ENCODE results near the gene ZBTB24.

DNA sequence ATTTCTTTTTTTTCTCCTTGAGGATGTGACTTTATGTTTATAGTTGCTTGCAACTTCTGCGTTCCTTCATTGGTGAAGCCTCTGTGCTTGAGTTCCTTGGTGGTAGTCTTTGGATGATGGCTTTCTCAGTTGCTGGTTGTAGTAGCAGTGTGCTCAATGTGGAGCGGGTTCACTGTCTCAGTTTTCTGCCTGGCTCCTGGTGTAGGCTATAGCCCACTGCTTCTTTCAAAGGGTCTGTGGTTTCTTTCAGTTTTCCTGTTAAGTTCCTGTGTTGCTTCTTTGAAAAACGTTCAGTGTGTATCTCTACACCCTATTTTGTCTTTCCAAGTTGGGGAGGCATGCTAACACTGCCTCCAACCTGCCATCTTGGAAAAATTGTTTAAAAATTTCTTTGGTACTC, 33.9 kb upstream of the ZBTB24 start:
- TF ChIP-seq, protein P1, sequence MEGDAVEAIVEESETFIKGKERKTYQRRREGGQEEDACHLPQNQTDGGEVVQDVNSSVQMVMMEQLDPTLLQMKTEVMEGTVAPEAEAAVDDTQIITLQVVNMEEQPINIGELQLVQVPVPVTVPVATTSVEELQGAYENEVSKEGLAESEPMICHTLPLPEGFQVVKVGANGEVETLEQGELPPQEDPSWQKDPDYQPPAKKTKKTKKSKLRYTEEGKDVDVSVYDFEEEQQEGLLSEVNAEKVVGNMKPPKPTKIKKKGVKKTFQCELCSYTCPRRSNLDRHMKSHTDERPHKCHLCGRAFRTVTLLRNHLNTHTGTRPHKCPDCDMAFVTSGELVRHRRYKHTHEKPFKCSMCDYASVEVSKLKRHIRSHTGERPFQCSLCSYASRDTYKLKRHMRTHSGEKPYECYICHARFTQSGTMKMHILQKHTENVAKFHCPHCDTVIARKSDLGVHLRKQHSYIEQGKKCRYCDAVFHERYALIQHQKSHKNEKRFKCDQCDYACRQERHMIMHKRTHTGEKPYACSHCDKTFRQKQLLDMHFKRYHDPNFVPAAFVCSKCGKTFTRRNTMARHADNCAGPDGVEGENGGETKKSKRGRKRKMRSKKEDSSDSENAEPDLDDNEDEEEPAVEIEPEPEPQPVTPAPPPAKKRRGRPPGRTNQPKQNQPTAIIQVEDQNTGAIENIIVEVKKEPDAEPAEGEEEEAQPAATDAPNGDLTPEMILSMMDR (conservative IDR thresholded peaks at IDR 0.05 in 1 of 2, IDR thresholded peaks at IDR 0.05 in 1 of 2; ENCODE audit: low read depth in 1 of 2, low read length in 2 of 2), result no peak
- TF ChIP-seq EZH2 (IDR thresholded peaks at IDR 0.05; ENCODE audit: low read length, missing control alignments), result no peak
